ENCODE measurements around the gene CORIN.

CORIN gene

DNA sequence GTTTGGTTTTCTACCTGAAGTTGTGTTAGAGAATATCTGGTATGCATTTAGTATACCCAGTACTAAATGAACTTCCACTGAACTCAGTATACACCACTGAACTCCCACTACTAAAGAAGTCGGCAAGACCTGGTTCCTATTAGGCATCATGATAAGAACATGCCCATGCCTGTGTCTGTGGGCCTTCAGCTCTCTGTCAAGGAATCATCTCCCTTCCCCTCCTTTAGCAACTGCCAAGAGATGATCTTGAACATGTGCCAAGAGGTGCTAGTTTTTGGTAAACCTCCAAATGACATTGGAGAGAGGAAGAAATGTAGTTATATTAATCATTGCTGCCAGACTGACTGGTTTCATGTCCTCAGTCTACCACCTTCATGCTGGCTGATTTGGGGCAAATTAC is 239.5 kb downstream of the CORIN start:
- TF ChIP-seq EZH2phosphoT487 (IDR thresholded peaks at IDR 0.05; ENCODE audit: borderline replicate concordance) = no peak
- TF ChIP-seq, protein P1, sequence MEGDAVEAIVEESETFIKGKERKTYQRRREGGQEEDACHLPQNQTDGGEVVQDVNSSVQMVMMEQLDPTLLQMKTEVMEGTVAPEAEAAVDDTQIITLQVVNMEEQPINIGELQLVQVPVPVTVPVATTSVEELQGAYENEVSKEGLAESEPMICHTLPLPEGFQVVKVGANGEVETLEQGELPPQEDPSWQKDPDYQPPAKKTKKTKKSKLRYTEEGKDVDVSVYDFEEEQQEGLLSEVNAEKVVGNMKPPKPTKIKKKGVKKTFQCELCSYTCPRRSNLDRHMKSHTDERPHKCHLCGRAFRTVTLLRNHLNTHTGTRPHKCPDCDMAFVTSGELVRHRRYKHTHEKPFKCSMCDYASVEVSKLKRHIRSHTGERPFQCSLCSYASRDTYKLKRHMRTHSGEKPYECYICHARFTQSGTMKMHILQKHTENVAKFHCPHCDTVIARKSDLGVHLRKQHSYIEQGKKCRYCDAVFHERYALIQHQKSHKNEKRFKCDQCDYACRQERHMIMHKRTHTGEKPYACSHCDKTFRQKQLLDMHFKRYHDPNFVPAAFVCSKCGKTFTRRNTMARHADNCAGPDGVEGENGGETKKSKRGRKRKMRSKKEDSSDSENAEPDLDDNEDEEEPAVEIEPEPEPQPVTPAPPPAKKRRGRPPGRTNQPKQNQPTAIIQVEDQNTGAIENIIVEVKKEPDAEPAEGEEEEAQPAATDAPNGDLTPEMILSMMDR (conservative IDR thresholded peaks at IDR 0.05; ENCODE audit: low read length) = no peak
- Histone ChIP-seq H3K9ac (ENCODE audit: low read depth, low read length, poor library complexity, severe bottlenecking) (no peak overlapping the region), H4K20me1 (ENCODE audit: insufficient read depth, low read length, poor library complexity, severe bottlenecking) (no peaks in the 10 kb centered on the region), H2AFZ (ENCODE audit: low read length) (no peak overlapping the region), H3K9me3 (ENCODE audit: insufficient read depth, low read depth, low read length) (no peaks in the 10 kb centered on the region), H3K4me3 (ENCODE audit: low read length, poor library complexity, severe bottlenecking) (no peak overlapping the region), H3K36me3 (ENCODE audit: insufficient read depth, low read length) (no peaks in the 10 kb centered on the region), H3K27me3 (ENCODE audit: insufficient read depth, low read length, poor library complexity, severe bottlenecking) (no peaks in the 10 kb centered on the region), H3F3A (ENCODE audit: low read depth) (no peaks in the 10 kb centered on the region), H3K9me2 (replicated peaks; ENCODE audit: low read depth, low read length) (no peaks in the 10 kb centered on the region), H3K4me1 (ENCODE audit: insufficient read depth, low read length, poor library complexity, severe bottlenecking) (peaks cover 4% of the 10 kb centered on the region), H3K79me2 (ENCODE audit: insufficient read depth, low read length) (no peaks in the 10 kb centered on the region), H3K4me2 (ENCODE audit: low read depth, low read length, poor library complexity, severe bottlenecking) (no peak overlapping the region)

DNA sequence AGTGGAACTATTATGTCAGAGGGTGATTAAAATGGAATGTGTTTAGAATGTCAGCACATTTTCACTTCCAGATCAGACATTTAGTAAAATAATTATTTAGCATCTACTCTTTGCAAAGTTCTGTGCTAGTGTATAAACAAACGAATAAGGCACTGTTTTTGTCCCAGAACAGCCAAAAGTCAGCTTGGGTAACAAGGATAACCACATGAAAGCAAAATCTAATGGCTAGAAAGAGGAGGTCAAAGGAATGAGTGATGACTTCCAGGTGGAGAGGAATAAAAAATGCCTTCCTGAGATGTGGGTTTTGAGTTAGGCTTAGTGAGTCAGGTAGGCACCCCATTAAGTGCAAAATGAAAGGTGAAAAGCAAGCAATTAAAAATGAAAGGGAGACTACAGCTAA is 240.2 kb downstream of the CORIN start:
- Histone ChIP-seq H3K9me2 (replicated peaks; ENCODE audit: low read depth, low read length) (no peaks in the 10 kb centered on the region), H3K27me3 (ENCODE audit: insufficient read depth, low read length, poor library complexity, severe bottlenecking) (no peaks in the 10 kb centered on the region), H3K4me2 (ENCODE audit: low read depth, low read length, poor library complexity, severe bottlenecking) (no peak overlapping the region), H3K4me1 (ENCODE audit: insufficient read depth, low read length, poor library complexity, severe bottlenecking) (peaks cover 5% of the 10 kb centered on the region), H3K9ac (ENCODE audit: low read depth, low read length, poor library complexity, severe bottlenecking) (no peak overlapping the region), H3K4me3 (ENCODE audit: low read length, poor library complexity, severe bottlenecking) (no peak overlapping the region), H3F3A (ENCODE audit: low read depth) (no peaks in the 10 kb centered on the region), H3K36me3 (ENCODE audit: insufficient read depth, low read length) (no peaks in the 10 kb centered on the region), H3K79me2 (ENCODE audit: insufficient read depth, low read length) (no peaks in the 10 kb centered on the region), H2AFZ (ENCODE audit: low read length) (no peak overlapping the region), H3K9me3 (ENCODE audit: insufficient read depth, low read depth, low read length) (no peaks in the 10 kb centered on the region), H4K20me1 (ENCODE audit: insufficient read depth, low read length, poor library complexity, severe bottlenecking) (no peaks in the 10 kb centered on the region)
- TF ChIP-seq, protein P1 (conservative IDR thresholded peaks at IDR 0.05; ENCODE audit: low read length) = no peak
- TF ChIP-seq EZH2phosphoT487 (IDR thresholded peaks at IDR 0.05; ENCODE audit: borderline replicate concordance) = no peak

DNA sequence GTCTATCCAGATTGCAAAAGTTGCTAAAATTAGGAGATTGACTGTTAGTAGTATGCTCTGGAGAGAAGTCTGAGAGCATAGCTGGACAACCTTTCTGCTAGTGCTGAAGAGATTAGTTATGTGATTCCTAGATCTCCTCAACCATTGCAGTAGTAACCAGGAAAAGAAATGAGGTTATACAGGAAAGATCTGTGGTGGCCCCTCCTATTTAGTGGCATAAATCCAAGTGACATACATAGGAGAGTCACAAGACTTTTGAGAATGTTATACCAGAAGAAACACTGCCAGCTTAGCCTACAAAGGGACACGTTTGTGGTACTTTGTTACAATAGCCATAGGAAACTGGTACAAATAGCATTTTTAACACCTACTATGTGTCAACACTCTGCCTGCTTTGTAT is 247.5 kb downstream of the CORIN start:
- Histone ChIP-seq H4K20me1 (ENCODE audit: insufficient read depth, low read length, poor library complexity, severe bottlenecking) (no peaks in the 10 kb centered on the region), H3K36me3 (ENCODE audit: insufficient read depth, low read length) (0 out of 2 replicates have a peak, but pooled peaks cover 5% of the 10 kb centered on the region), H2AFZ (ENCODE audit: low read length) (no peak overlapping the region), H3K9me3 (ENCODE audit: insufficient read depth, low read depth, low read length) (peaks cover 8% of the 10 kb centered on the region; the same call in 1 of the 2 replicates), H3K9ac (ENCODE audit: low read depth, low read length, poor library complexity, severe bottlenecking) (no peak overlapping the region), H3K9me2 (replicated peaks; ENCODE audit: low read depth, low read length) (no peaks in the 10 kb centered on the region), H3K4me1 (ENCODE audit: insufficient read depth, low read length, poor library complexity, severe bottlenecking) (peaks cover 12% of the 10 kb centered on the region), H3F3A (ENCODE audit: low read depth) (no peaks in the 10 kb centered on the region), H3K4me2 (ENCODE audit: low read depth, low read length, poor library complexity, severe bottlenecking) (no peak overlapping the region), H3K27me3 (ENCODE audit: insufficient read depth, low read length, poor library complexity, severe bottlenecking) (no peaks in the 10 kb centered on the region), H3K4me3 (ENCODE audit: low read length, poor library complexity, severe bottlenecking) (no peak overlapping the region), H3K79me2 (ENCODE audit: insufficient read depth, low read length) (no peaks in the 10 kb centered on the region)
- TF ChIP-seq, protein P1 (conservative IDR thresholded peaks at IDR 0.05; ENCODE audit: low read length) = no peak
- no peak for TF ChIP-seq EZH2phosphoT487 (IDR thresholded peaks at IDR 0.05; ENCODE audit: borderline replicate concordance)

Data from Loucy (cell line).